Testis (tissue), 2 donors: ENCODE results near the gene CYTH2.

Source experiments
- POLR2A ChIP-seq: fragments of 450-650 bp; IDR thresholded peaks from one replicate; pipeline ENCODE4 v1.6.1; 2017; ENCODE audit warnings: antibody characterized with exemption, mild to moderate bottlenecking, moderate library complexity
- TF ChIP-seq, protein P1 (sequence below), 3 experiments: fragments of 450-650 bp in 2 of 3; fragments of 200-600 bp in 1 of 3; sonication (generic) in 1 of 3; IDR thresholded peaks; one replicate each; pipeline ENCODE4 v1.5.1; 2016 to 2019; ENCODE audit warnings: antibody characterized with exemption in 3 of 3, mild to moderate bottlenecking in 2 of 3, moderate library complexity in 1 of 3

DNA sequence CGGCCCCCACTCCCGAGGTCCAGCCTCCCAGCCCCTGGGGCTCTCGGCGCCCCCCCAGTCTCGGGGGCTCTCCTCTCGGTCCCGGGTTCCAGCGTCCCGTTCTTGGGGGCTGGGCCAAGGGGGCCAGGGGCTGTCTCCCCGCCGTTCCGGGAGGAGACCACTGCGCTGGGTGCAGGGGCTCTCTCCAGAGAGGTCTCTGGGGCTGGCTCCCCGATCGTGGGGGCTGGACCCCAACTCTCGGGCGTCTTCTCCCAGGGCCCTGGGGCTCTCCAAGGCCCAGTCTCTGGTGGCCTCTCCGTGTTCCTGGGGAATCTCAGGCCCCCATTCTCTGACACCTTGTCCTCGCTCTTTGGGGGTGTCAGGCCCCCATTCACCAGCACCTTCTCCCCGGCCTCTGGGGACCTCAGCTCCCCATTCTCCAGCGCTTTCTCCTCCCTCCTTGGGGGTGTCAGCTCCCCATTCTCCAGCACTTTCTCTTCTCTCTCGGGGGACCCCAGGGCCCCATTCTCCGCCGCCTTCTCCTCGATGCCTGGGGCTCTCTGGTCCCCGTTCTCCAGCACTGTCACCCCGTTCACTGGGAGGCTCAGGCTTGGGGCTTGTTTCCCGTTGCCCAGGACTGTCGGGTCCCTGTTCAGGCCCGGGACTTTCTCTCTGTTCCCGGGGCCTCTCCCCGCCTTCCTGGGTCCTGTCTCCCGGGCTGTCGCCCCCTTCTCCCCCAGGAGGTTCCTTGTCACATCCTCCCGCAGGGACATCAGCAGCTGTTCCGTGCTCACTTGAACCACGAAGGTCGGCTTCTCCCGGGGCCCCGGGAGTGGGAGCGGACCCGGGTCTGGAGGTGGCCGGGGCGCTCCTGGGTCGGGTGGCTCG, 28.8 kb downstream of the CYTH2 start:
- TF ChIP-seq, protein P1, sequence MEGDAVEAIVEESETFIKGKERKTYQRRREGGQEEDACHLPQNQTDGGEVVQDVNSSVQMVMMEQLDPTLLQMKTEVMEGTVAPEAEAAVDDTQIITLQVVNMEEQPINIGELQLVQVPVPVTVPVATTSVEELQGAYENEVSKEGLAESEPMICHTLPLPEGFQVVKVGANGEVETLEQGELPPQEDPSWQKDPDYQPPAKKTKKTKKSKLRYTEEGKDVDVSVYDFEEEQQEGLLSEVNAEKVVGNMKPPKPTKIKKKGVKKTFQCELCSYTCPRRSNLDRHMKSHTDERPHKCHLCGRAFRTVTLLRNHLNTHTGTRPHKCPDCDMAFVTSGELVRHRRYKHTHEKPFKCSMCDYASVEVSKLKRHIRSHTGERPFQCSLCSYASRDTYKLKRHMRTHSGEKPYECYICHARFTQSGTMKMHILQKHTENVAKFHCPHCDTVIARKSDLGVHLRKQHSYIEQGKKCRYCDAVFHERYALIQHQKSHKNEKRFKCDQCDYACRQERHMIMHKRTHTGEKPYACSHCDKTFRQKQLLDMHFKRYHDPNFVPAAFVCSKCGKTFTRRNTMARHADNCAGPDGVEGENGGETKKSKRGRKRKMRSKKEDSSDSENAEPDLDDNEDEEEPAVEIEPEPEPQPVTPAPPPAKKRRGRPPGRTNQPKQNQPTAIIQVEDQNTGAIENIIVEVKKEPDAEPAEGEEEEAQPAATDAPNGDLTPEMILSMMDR (IDR thresholded peaks at IDR 0.05) = no peak
- no peak for TF ChIP-seq POLR2A
